ENCODE data around the gene ANGPTL2. TPM values are rescaled to one million over a fixed set of nuclear protein-coding genes. Genes with fewer than 3 reads are reported as not detected.

Gene ANGPTL2
- total and polyA plus RNA-seq, 5 experiments from 2014 or later = not detected

DNA sequence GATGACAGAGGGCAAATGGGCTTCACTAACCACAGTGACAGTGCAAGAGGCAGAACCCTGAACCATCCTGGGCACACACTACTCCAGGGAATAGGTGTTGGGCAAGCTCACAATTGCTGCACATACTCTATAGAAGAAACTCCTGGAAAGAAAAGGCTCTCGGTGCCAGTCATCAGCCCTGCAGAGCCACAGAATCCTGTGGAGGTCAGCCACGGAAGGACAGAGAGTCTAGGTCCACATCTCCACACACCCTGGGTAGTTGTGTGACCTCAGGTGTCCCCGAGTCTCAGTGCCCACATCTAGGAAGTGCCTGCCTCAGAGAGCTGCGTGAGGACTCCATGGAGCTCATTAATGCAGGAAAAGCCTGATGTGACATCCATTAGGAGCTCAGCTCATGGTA lies 16.0 kb upstream of the ANGPTL2 start:
- peaks cover 0 to 6% (median 0%) of the 10 kb centered on the region in 5 donors for H3K27me3 Mint-ChIP-seq
- H3K4me3 Mint-ChIP-seq = no peak overlapping the region
- DNase-seq = no peak
- H3K27ac Mint-ChIP-seq = peak overlapping the region in 1 of 10 donors; percentile 5
- no peaks in the 10 kb centered on the region for H3K9me3 Mint-ChIP-seq
- H3K4me1 Mint-ChIP-seq = peaks cover 0 to 8% (median 0%) of the 10 kb centered on the region in 4 donors
- H3K36me3 Mint-ChIP-seq = peaks cover 0 to 3% (median 0%) of the 10 kb centered on the region in 3 donors
- ATAC-seq = no peak
- POLR2A ChIA-PET = no interaction called here

- no peak for DNase-seq
- Mint-ChIP-seq H3K27me3 (peaks cover 0 to 8% (median 0%) of the 10 kb centered on the region in 5 donors), H3K4me3 (no peak overlapping the region), H3K9me3 (no peaks in the 10 kb centered on the region), H3K27ac (peak overlapping the region in 1 of 10 donors; percentile 5), H3K4me1 (peaks cover 0 to 8% (median 0%) of the 10 kb centered on the region in 4 donors), H3K36me3 (peaks cover 0 to 3% (median 0%) of the 10 kb centered on the region in 3 donors)
- ATAC-seq = no peak
- POLR2A ChIA-PET = no interaction called here
These were observed 15.4 kb upstream of the ANGPTL2 start for GRCh38 chr9:127137640-127138360.

GRCh38 chr9:127136880-127137639 lies 14.6 kb upstream of the ANGPTL2 start:
- DNase-seq = no peak
- no peak for ATAC-seq
- Mint-ChIP-seq H3K36me3 (peaks cover 0 to 3% (median 0%) of the 10 kb centered on the region in 3 donors), H3K27me3 (peaks cover 0 to 9% (median 0%) of the 10 kb centered on the region in 5 donors), H3K4me3 (no peak overlapping the region), H3K9me3 (no peaks in the 10 kb centered on the region), H3K4me1 (peaks cover 0 to 7% (median 0%) of the 10 kb centered on the region in 4 donors), H3K27ac (no peak overlapping the region)
- POLR2A ChIA-PET = no interaction called here

DNA sequence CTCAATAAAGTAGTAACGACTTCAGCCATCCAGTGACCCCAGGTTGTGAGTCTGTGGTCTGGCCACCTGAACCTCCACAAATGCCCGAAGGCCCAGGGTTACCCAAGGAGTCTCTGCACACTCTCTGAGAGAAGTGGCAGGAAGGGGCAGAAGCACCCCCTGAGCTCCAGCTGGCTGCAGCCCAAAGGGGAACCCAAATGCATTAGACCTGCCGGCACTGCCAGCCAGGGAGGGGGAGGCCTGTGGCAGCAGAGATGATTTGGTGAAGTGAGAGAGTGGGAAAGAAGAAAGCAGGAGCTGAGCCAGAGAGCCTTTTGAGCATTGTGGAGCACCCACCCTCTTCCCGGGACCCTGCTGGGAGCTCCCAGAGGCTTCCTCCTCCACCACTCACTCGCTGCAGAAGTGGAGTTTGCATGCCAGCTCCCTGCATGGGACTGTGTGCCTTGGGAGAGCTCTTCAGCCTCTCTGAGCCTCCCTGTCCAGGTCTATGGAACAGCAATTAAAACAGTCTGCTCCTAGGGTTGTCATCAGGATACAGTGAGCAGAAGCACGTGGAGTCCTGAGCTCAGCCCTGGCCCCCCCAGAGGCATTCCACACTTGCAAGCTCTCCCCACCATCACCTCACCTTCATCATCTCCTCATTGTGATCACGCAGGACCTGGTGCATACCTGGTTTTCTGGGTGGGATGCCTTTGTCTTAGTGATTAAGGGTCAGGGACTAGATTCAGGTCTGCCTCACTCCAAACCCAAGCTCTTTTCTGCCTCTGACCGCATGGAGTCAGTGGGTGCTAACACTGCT lies 13.8 kb upstream of the ANGPTL2 start:
- H3K27ac Mint-ChIP-seq = peak overlapping the region in 1 of 10 donors; percentile 29
- peaks cover 0 to 3% (median 0%) of the 10 kb centered on the region in 3 donors for H3K36me3 Mint-ChIP-seq
- DNase-seq (no peak), ATAC-seq (no peak)
- no peak overlapping the region for H3K4me3 Mint-ChIP-seq
- H3K9me3 Mint-ChIP-seq = no peaks in the 10 kb centered on the region
- H3K27me3 Mint-ChIP-seq = peaks cover 0 to 9% (median 0%) of the 10 kb centered on the region in 5 donors
- peaks cover 0 to 6% (median 0%) of the 10 kb centered on the region in 4 donors for H3K4me1 Mint-ChIP-seq
- POLR2A ChIA-PET = no interaction called here

- POLR2A ChIA-PET = no interaction called here
- Mint-ChIP-seq H3K9me3 (no peaks in the 10 kb centered on the region), H3K36me3 (peaks cover 0 to 3% (median 0%) of the 10 kb centered on the region in 3 donors), H3K4me1 (peaks cover 0 to 6% (median 0%) of the 10 kb centered on the region in 4 donors), H3K27ac (no peak overlapping the region), H3K4me3 (no peak overlapping the region), H3K27me3 (peaks cover 0 to 10% (median 0%) of the 10 kb centered on the region in 5 donors)
- ATAC-seq (no peak), DNase-seq (no peak)
These were observed 12.8 kb upstream of the ANGPTL2 start for GRCh38 chr9:127135056-127135745.

- POLR2A ChIA-PET = no interaction called here
- Mint-ChIP-seq H3K27me3 (peaks cover 0 to 8% (median 0%) of the 10 kb centered on the region in 5 donors), H3K36me3 (peaks cover 0 to 3% (median 0%) of the 10 kb centered on the region in 3 donors), H3K27ac (no peak overlapping the region), H3K4me1 (peaks cover 0 to 4% (median 0%) of the 10 kb centered on the region in 4 donors), H3K9me3 (no peaks in the 10 kb centered on the region), H3K4me3 (no peak overlapping the region)
- ATAC-seq (no peak), DNase-seq (peak in 1 of 10 donors; percentile 8)
These were observed 11.3 kb upstream of the ANGPTL2 start for GRCh38 chr9:127133739-127134167.

GRCh38 chr9:127132921-127133647 lies 10.6 kb upstream of the ANGPTL2 start:
- no peaks in the 10 kb centered on the region for H3K9me3 Mint-ChIP-seq
- H3K4me1 Mint-ChIP-seq = peaks cover 0 to 4% (median 0%) of the 10 kb centered on the region in 4 donors
- peaks cover 0 to 10% (median 0%) of the 10 kb centered on the region in 5 donors for H3K27me3 Mint-ChIP-seq
- DNase-seq = peak in 1 of 10 donors; percentile 19
- no peak overlapping the region for H3K27ac Mint-ChIP-seq
- no peak overlapping the region for H3K4me3 Mint-ChIP-seq
- ATAC-seq = no peak
- H3K36me3 Mint-ChIP-seq = peaks cover 0 to 3% (median 0%) of the 10 kb centered on the region in 3 donors
- POLR2A ChIA-PET = no interaction called here

- ATAC-seq = no peak
- Mint-ChIP-seq H3K36me3 (peaks cover 0 to 3% (median 0%) of the 10 kb centered on the region in 3 donors), H3K27ac (no peak overlapping the region), H3K4me3 (no peak overlapping the region), H3K4me1 (peaks cover 0 to 4% (median 0%) of the 10 kb centered on the region in 4 donors), H3K27me3 (peaks cover 0 to 12% (median 2%) of the 10 kb centered on the region in 5 donors), H3K9me3 (no peaks in the 10 kb centered on the region)
- peak in 1 of 10 donors; percentile 3 for DNase-seq
- POLR2A ChIA-PET = no interaction called here
These were observed 9.9 kb upstream of the ANGPTL2 start for GRCh38 chr9:127132375-127132774.

GRCh38 chr9:127131871-127132270 lies 9.4 kb upstream of the ANGPTL2 start:
- POLR2A ChIA-PET = no interaction called here
- H3K9me3 Mint-ChIP-seq = no peaks in the 10 kb centered on the region
- H3K27me3 Mint-ChIP-seq = peaks cover 0 to 14% (median 4%) of the 10 kb centered on the region in 5 donors
- no peak overlapping the region for H3K4me3 Mint-ChIP-seq
- no peak overlapping the region for H3K27ac Mint-ChIP-seq
- peaks cover 0 to 4% (median 0%) of the 10 kb centered on the region in 4 donors for H3K4me1 Mint-ChIP-seq
- peaks cover 0 to 3% (median 0%) of the 10 kb centered on the region in 3 donors for H3K36me3 Mint-ChIP-seq
- DNase-seq (peak in 1 of 10 donors; percentile 14), ATAC-seq (no peak)

- H3K27ac Mint-ChIP-seq = no peak overlapping the region
- peaks cover 0 to 4% (median 0%) of the 10 kb centered on the region in 4 donors for H3K4me1 Mint-ChIP-seq
- no peaks in the 10 kb centered on the region for H3K9me3 Mint-ChIP-seq
- DNase-seq = peak in 1 of 10 donors; percentile 55
- H3K27me3 Mint-ChIP-seq = peaks cover 2 to 16% (median 4%) of the 10 kb centered on the region in 5 donors
- POLR2A ChIA-PET = no interaction called here
- peaks cover 0 to 3% (median 0%) of the 10 kb centered on the region in 3 donors for H3K36me3 Mint-ChIP-seq
- ATAC-seq = no peak
- H3K4me3 Mint-ChIP-seq = no peak overlapping the region
These were observed 8.5 kb upstream of the ANGPTL2 start for GRCh38 chr9:127130661-127131538.

- POLR2A ChIA-PET = no interaction called here
- no peak for DNase-seq
These were observed 7.8 kb upstream of the ANGPTL2 start for GRCh38 chr9:127130235-127130634.

More at GRCh38 chr9:127130235-127130634, 7.8 kb upstream of the ANGPTL2 start:
- Mint-ChIP-seq H3K27me3 (peaks cover 2 to 21% (median 8%) of the 10 kb centered on the region in 5 donors), H3K4me1 (no peaks in the 10 kb centered on the region), H3K9me3 (no peaks in the 10 kb centered on the region), H3K27ac (no peak overlapping the region), H3K4me3 (no peak overlapping the region), H3K36me3 (peaks cover 0 to 3% (median 0%) of the 10 kb centered on the region in 3 donors)
- no peak for ATAC-seq
